Tibial artery (tissue), 4 donors: ENCODE data around the gene MID1IP1.

Experiments
- DNase-seq, 2 donors: peaks; one replicate each; pipeline ENCODE4 v3.0.0-alpha.2; 2019
- H3K27ac ChIP-seq, 2 donors: fragments of 200-600 bp; sonication (generic) in 1 of 2; 1 replicate in 1 of 2; 2 replicates in 1 of 2; pipeline ENCODE4 v1.5.1; 2018 to 2019; ENCODE audit warnings: mild to moderate bottlenecking in 1 of 2
- H3K27me3 ChIP-seq, 2 donors: fragments of 200-600 bp; sonication (generic) in 1 of 2; one replicate each; pipeline versions ENCODE4 v1.5.1 to v1.6.0; 2016 to 2019
- H3K36me3 ChIP-seq, 3 donors: fragments of 200-600 bp; sonication (generic) in 2 of 3; one replicate each; pipeline ENCODE4 v1.5.1; 2016 to 2019; ENCODE audit warnings: mild to moderate bottlenecking in 2 of 3
- H3K4me1 ChIP-seq, 4 donors: fragments of 200-600 bp; sonication (generic) in 2 of 4; 1 replicate in 3 of 4; 2 replicates in 1 of 4; pipeline ENCODE4 v1.5.1; 2016 to 2019
- H3K4me3 ChIP-seq, 2 donors: fragments of 200-600 bp; sonication (generic) in 1 of 2; 1 replicate in 1 of 2; 2 replicates in 1 of 2; pipeline ENCODE4 v1.5.1; 2018 to 2019; ENCODE audit warnings: mild to moderate bottlenecking in 2 of 2
- H3K9me3 ChIP-seq, 3 donors: fragments of 200-600 bp; sonication (generic) in 1 of 3; one replicate each; pipeline ENCODE4 v1.5.1; 2016 to 2019
- CTCF ChIP-seq, 2 experiments: fragments of 200-600 bp in 1 of 2; fragments of 450-650 bp in 1 of 2; IDR thresholded peaks; one replicate each; pipeline ENCODE4 v1.5.1; 2017 to 2019; ENCODE audit warnings: antibody characterized with exemption in 2 of 2, mild to moderate bottlenecking in 1 of 2, moderate library complexity in 1 of 2
- intact Hi-C: fragments of 100-400 bp; cut with DNase I; formaldehyde crosslinking; loops from one replicate; pipeline ENCODE4 v1.15.0; 2023; ENCODE audit warnings: low total_unique reads

The MID1IP1 gene

GRCh38 chrX:38806875-38807621 lies 5.8 kb downstream of the MID1IP1 start:
- H3K4me1 ChIP-seq = peaks cover 0 to 41% (median 0%) of the 10 kb centered on the region in 4 donors
- no peak for DNase-seq

GRCh38 chrX:38807873-38808272 lies 6.6 kb downstream of the MID1IP1 start:
- intact Hi-C loops = loop anchor here (5.0 kb wide), 1 partner anchor 119 kb away; no protein-coding TSS in a partner anchor
- no peak for DNase-seq
- Histone ChIP-seq H3K27me3 (no peaks in the 10 kb centered on the region), H3K9me3 (no peaks in the 10 kb centered on the region), H3K4me1 (peaks cover 0 to 34% (median 0%) of the 10 kb centered on the region in 4 donors), H3K27ac (no peak overlapping the region), H3K4me3 (no peak overlapping the region), H3K36me3 (no peaks in the 10 kb centered on the region)
- TF ChIP-seq CTCF (IDR thresholded peaks at IDR 0.05) = no peak

More at GRCh38 chrX:38806875-38807621, 5.8 kb downstream of the MID1IP1 start:
- intact Hi-C loops = loop anchor here (5.0 kb wide), 1 partner anchor 120 kb away; no protein-coding TSS in a partner anchor
- Histone ChIP-seq H3K36me3 (no peaks in the 10 kb centered on the region), H3K9me3 (no peaks in the 10 kb centered on the region), H3K27me3 (no peaks in the 10 kb centered on the region), H3K27ac (peak overlapping the region; percentile 92 to 96), H3K4me3 (no peak overlapping the region)
- no peak for TF ChIP-seq CTCF (IDR thresholded peaks at IDR 0.05)

- no peak overlapping the region for H3K27ac ChIP-seq
- H3K4me3 ChIP-seq = no peak overlapping the region
- intact Hi-C loops = no loop called here
- TF ChIP-seq CTCF (IDR thresholded peaks at IDR 0.05) = no peak
- no peaks in the 10 kb centered on the region for H3K27me3 ChIP-seq
- H3K4me1 ChIP-seq = peaks cover 0 to 19% (median 0%) of the 10 kb centered on the region in 4 donors
- no peak for DNase-seq
- H3K9me3 ChIP-seq = peaks cover 0 to 4% (median 0%) of the 10 kb centered on the region in 3 donors
- H3K36me3 ChIP-seq = no peaks in the 10 kb centered on the region
These were observed 10.4 kb downstream of the MID1IP1 start for GRCh38 chrX:38811515-38812243.

GRCh38 chrX:38816155-38816554 lies 14.9 kb downstream of the MID1IP1 start:
- no peak overlapping the region for H3K27ac ChIP-seq
- no peak for DNase-seq
- peaks cover 0 to 4% (median 0%) of the 10 kb centered on the region in 3 donors for H3K9me3 ChIP-seq
- H3K36me3 ChIP-seq = no peaks in the 10 kb centered on the region
- no peaks in the 10 kb centered on the region for H3K27me3 ChIP-seq
- intact Hi-C loops = no loop called here
- H3K4me3 ChIP-seq = no peak overlapping the region
- TF ChIP-seq CTCF (IDR thresholded peaks at IDR 0.05) = no peak
- peaks cover 0 to 11% (median 2%) of the 10 kb centered on the region in 4 donors for H3K4me1 ChIP-seq

- H3K4me3 ChIP-seq = no peak overlapping the region
- no peaks in the 10 kb centered on the region for H3K27me3 ChIP-seq
- H3K9me3 ChIP-seq = peaks cover 0 to 4% (median 0%) of the 10 kb centered on the region in 3 donors
- H3K27ac ChIP-seq = no peak overlapping the region
- peak; percentile 36 to 66 for DNase-seq
- intact Hi-C loops = no loop called here
- H3K36me3 ChIP-seq = no peaks in the 10 kb centered on the region
- peaks cover 0 to 6% (median 2%) of the 10 kb centered on the region in 4 donors for H3K4me1 ChIP-seq
- TF ChIP-seq CTCF (IDR thresholded peaks at IDR 0.05) = no peak
These were observed 15.9 kb downstream of the MID1IP1 start for GRCh38 chrX:38817004-38817703.
